Fibroblast of the aortic adventitia (primary cell): ENCODE results near the gene CAPN13. TPM values are rescaled to one million over a fixed set of nuclear protein-coding genes. Genes with fewer than 3 reads are reported as not detected.

Experiments
- DNase-seq: peaks from one replicate; pipeline ENCODE4 v3.0.0-alpha.2; 2010; ENCODE audit warnings: low read depth
- H3K4me3 ChIP-seq: 2 replicates; pipeline ENCODE4 v1.5.1; 2011; ENCODE audit warnings: low read depth, mild to moderate bottlenecking, control low read depth, low read length, moderate library complexity
- total RNA-seq: library from RNA; depleted of rRNA; stranded (reverse); fragments of >200 nt; gene quantifications from 2 replicates; pipeline ENCODE4 v1.2.3, GENCODE V29; 2012; ENCODE audit warnings: low replicate concordance
- TF ChIP-seq, protein P1 (sequence below): IDR thresholded peaks from 2 replicates; pipeline ENCODE4 v1.5.1; 2011; ENCODE audit warnings: mild to moderate bottlenecking, low read length, control low read depth, inconsistent platforms; ENCODE audit not compliant: insufficient read depth

CAPN13 gene
- total RNA-seq, 1 donor = not detected

DNA sequence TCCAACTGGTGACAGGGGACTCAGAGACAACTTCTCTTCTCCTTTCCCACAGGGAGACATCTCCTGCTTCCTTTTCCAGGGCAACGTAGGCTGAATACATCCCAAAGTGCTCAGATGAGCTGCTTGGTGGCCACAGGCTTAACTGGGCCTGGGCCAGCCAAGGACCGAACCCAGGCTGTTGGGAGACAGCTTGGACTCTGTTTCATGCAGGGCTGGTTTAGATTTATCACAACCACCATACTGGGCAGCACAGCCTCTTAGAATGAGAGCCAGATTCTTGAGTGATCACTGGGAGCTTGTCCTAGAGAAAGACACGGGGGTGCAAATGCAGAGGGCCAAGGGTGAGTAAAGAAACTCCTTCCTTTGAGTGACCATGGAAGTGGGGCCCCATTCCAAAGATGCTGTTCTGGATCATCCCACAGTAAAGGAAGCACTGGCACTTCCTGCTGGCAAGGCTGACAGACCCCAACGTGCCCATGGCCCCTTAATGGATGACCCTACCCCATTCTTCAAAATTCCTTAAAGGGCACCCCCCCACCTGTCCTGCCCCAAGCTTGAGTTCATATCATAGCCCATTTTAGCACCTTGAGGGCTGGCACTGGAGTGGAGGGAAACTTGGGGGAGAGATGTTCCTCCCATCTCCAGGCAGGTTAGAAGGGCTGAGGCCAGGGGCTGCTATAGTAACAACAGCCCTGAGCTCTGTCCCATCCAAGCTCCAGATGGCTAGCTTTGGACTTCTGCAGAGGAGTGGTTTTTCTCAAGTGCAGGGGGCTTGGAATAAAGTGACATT, 84.1 kb downstream of the CAPN13 start:
- DNase-seq = no peak
- no peak overlapping the region for H3K4me3 ChIP-seq
- TF ChIP-seq, protein P1, sequence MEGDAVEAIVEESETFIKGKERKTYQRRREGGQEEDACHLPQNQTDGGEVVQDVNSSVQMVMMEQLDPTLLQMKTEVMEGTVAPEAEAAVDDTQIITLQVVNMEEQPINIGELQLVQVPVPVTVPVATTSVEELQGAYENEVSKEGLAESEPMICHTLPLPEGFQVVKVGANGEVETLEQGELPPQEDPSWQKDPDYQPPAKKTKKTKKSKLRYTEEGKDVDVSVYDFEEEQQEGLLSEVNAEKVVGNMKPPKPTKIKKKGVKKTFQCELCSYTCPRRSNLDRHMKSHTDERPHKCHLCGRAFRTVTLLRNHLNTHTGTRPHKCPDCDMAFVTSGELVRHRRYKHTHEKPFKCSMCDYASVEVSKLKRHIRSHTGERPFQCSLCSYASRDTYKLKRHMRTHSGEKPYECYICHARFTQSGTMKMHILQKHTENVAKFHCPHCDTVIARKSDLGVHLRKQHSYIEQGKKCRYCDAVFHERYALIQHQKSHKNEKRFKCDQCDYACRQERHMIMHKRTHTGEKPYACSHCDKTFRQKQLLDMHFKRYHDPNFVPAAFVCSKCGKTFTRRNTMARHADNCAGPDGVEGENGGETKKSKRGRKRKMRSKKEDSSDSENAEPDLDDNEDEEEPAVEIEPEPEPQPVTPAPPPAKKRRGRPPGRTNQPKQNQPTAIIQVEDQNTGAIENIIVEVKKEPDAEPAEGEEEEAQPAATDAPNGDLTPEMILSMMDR = no peak

DNA sequence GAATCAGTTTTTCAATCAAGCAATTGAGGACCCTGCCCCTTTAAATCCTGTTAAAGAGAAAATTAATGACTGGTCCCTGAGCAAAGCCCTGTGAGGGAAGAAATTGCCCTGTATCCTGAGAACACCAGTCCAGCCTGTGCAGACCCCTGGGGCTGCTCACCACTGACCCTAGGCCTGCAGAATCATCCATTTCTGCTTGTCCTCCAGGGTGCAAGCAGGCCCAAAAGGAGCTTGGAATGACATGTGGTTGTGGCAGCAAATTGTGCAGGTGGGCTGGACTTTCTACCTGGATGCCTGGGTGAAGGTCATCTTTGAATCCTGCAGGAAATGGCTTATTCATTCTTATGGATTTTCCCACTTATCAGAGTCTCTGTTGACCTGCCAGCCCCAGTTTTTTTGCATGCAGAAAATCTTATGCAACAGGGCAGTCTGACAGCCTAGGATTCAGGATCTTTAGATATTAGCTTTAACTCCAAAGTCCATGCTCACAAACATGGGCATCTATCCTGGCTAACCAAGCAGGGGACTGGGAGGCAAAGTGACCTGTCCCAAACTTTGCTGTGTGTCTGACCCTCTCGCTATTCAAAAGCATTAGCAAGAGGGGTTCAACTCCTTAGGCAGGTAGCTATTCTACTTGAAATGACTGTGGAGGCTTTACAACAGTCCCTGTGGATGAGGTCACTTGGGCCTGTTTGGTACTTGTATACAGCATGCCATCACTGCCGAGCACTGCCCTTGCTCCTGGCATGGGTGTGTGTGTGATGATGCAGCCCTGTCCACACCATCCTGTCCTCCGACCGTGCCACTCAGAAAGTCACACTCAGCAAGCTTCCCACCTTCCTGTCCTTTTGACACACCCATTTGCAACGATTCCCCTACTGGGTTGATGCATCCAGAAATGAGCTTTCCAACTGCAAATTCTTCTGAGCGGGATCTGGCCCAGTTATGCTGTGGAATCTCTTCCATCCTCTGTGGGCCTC, 85.3 kb downstream of the CAPN13 start:
- TF ChIP-seq, protein P1 = no peak
- no peak for DNase-seq
- H3K4me3 ChIP-seq = no peak overlapping the region

DNA sequence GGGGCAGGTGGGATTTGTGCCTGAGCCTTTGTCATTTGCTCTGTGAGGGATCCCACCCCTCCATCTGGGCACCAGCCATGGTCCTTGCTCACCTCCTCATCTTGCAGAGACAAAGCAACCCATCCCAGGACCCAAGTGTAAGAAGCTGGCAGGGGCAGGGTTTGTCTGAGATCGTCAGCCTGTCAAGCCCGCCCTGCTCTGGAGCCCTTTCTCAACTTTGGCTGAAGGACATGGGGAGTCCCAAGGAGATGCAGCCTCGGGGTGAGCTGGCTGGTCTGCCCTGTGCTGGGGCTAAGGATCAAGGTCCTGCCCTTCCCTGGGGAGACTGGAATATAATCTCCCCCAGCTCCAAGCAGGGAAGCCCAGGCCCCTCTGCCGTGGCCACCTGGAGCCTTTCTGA, 86.0 kb downstream of the CAPN13 start:
- DNase-seq = no peak
- TF ChIP-seq, protein P1 = no peak
- no peak overlapping the region for H3K4me3 ChIP-seq

DNA sequence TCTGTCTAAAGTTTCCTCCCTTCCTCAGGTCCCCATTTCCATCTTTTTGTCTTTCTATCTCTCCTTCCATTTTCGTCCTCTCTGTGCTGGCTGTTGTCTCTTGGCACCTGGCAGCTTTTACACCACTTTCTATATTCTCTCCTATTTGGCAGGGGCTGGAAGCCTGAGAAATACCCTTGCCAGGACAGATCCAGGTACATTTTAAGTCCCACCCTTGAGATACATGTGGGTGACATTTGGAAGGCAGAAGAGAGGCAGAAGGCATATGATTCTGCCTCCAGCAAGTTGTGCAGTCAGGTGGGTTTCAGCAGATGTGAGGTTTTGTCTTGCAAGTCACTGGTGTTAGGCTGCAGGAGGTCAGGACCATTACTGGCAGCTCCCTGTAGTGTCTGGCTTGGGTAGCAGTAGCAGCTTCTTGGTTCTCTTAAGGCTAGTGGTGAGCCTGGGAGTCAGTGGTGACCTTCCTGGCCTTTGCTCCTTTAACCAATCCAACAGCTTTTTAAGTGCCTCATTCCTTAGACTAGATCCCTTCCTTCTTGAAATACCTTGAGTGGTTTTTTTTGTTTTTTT, 90.1 kb downstream of the CAPN13 start:
- TF ChIP-seq, protein P1 = no peak
- no peak for DNase-seq
- H3K4me3 ChIP-seq = no peak overlapping the region

DNA sequence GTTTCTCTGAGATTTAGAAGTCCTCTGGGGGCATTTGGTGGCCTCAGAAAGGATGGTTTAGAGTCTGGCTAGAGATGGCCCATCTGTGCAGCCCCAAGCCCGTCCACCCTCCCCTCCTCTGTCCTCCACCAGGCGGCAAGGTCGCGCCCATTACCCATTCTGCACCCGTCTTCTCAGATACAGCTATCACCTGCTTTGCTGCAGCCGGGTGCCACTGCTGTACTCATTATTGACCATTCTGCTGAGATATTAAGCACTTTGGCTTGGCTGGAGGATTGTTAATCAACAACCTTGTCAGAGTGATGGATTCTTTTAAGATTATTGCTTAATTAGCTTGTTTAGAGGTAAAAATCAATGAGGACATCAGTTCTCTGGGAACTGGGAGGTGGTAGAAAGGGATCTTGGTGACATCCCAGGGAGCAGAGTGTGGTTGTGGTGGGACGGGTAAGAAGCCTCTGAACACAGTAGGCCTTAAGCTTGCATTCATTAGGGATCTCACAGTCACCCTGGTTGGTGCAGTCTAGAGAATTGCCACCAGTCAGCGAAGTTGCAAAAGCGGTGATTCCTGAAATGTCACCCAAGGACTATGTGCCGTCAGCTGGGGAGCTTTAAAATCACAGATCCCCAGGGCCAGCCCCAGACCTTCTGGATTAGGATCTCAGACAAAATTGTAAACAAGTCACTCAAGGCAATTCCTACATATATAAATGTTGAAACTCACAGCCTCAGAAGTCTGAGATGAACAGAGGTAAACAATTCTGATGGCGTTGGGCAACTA, 90.9 kb downstream of the CAPN13 start:
- DNase-seq = no peak
- TF ChIP-seq, protein P1 = no peak
- H3K4me3 ChIP-seq = no peak overlapping the region
